GM12878 (cell line): ENCODE results near the gene HINT3.

ENCODE experiments used
- BCLAF1 ChIP-seq: fragments of 450-650 bp; IDR thresholded peaks from 2 replicates; pipeline ENCODE4 v1.6.1; 2017; ENCODE audit warnings: antibody characterized with exemption, mild to moderate bottlenecking, moderate library complexity
- CTCF ChIP-seq, 3 experiments: IDR thresholded peaks in 2 of 3; conservative IDR thresholded peaks in 1 of 3; 2 replicates each; pipeline ENCODE4 v1.5.1; 2011; ENCODE audit warnings: low read depth in 3 of 3, low read length in 3 of 3, mild to moderate bottlenecking in 3 of 3, control low read depth in 2 of 3, moderate library complexity in 2 of 3, inconsistent platforms in 1 of 3, mixed read lengths in 1 of 3; ENCODE audit not compliant: control insufficient read depth in 2 of 3, insufficient read depth in 1 of 3; ENCODE audit errors: extremely low read depth in 1 of 3
- MTA3 ChIP-seq: IDR thresholded peaks from 2 replicates; pipeline ENCODE4 v1.6.1; 2012; ENCODE audit warnings: low read length, inconsistent platforms, borderline replicate concordance
- MYC ChIP-seq: IDR thresholded peaks from 2 replicates; pipeline ENCODE4 v1.6.1; 2011; ENCODE audit warnings: mild to moderate bottlenecking, low read length, moderate library complexity, inconsistent platforms; ENCODE audit not compliant: insufficient read depth, insufficient replicate concordance, insufficient read length, severe bottlenecking
- SIN3A ChIP-seq: IDR thresholded peaks from 2 replicates; pipeline ENCODE4 v1.6.1; 2012; ENCODE audit warnings: low read depth, low read length, improper control_type of control experiment
- TARDBP ChIP-seq: IDR thresholded peaks from 2 replicates; pipeline ENCODE4 v1.6.1; 2016; ENCODE audit warnings: borderline replicate concordance

- TF ChIP-seq SIN3A (no peak), TARDBP (no peak), BCLAF1 (no peak), MTA3 (no peak), CTCF (IDR thresholded peaks at IDR 0.05 in 2 of 3, conservative IDR thresholded peaks at IDR 0.05 in 1 of 3; ENCODE audit: control insufficient read depth in 2 of 3, extremely low read depth in 1 of 3, insufficient read depth in 1 of 3, low read depth in 3 of 3, low read length in 3 of 3) (no peak), MYC (no peak)
Observed at GRCh38 chr6:125963817-125964216, 7.2 kb downstream of the HINT3 start.
